Esophagus (tissue), 2 donors: ENCODE measurements around the gene PITPNM1. TPM values are rescaled to one million over a fixed set of nuclear protein-coding genes. Genes with fewer than 3 reads are reported as not detected.
A peak's percentile ranks its signal among the peaks of the same experiment; 100 is the strongest.

ENCODE experiments used
- H3K27ac ChIP-seq, 2 donors: one replicate each; pipeline ENCODE4 v1.5.1; 2013; ENCODE audit warnings: low read depth in 2 of 2, mild to moderate bottlenecking in 2 of 2, inconsistent platforms in 1 of 2, low read length in 1 of 2, moderate library complexity in 1 of 2
- H3K27me3 ChIP-seq, 2 donors: one replicate each; pipeline ENCODE4 v1.6.1; 2013; ENCODE audit warnings: low read length in 2 of 2, control low read depth in 1 of 2, mild to moderate bottlenecking in 1 of 2; ENCODE audit not compliant: insufficient read depth in 2 of 2, control insufficient read depth in 1 of 2
- H3K36me3 ChIP-seq, 2 donors: one replicate each; pipeline ENCODE4 v1.6.1; 2013; ENCODE audit warnings: low read length in 1 of 2; ENCODE audit not compliant: control insufficient read depth in 2 of 2, insufficient read depth in 2 of 2
- H3K4me1 ChIP-seq, 2 donors: one replicate each; pipeline ENCODE4 v1.6.1; 2013; ENCODE audit warnings: low read length in 1 of 2; ENCODE audit not compliant: control insufficient read depth in 2 of 2, insufficient read depth in 2 of 2
- H3K4me3 ChIP-seq, 2 donors: one replicate each; pipeline ENCODE4 v1.5.1; 2013; ENCODE audit warnings: low read length in 2 of 2, mild to moderate bottlenecking in 2 of 2, low read depth in 1 of 2, moderate library complexity in 1 of 2
- H3K9me3 ChIP-seq, 2 donors: one replicate each; pipeline ENCODE4 v1.6.1; 2013; ENCODE audit warnings: mild to moderate bottlenecking in 2 of 2, low read depth in 1 of 2, low read length in 1 of 2, moderate library complexity in 1 of 2; ENCODE audit not compliant: control insufficient read depth in 2 of 2, insufficient read depth in 1 of 2
- WGBS, 2 donors: extraction: QIAGEN DNeasy Blood & Tissue Kit; methylation state at CpG; one replicate each; pipeline ENCODE4 v1.1.7; 2013; 5-methylcytosine and 5-hydroxymethylcytosine counted together
- polyA plus RNA-seq, 2 donors: library from polyadenylated mRNA; stranded (reverse); fragments of 200-250 nt; gene quantifications; one replicate each; pipeline ENCODE4 v1.2.3, GENCODE V29; 2013
- donor health status: healthy with polysubstance abuse.
- donor health status: Bipolar disorder and iron deficiency.

The PITPNM1 gene
- polyA plus RNA-seq, 2 donors = 18.2 to 29.3 TPM

GRCh38 chr11:67458266-67458665, 46.9 kb downstream of the PITPNM1 start:
- Histone ChIP-seq H3K36me3 (no peaks in the 10 kb centered on the region), H3K27ac (no peak overlapping the region), H3K4me1 (no peaks in the 10 kb centered on the region), H3K4me3 (no peak overlapping the region), H3K27me3 (no peaks in the 10 kb centered on the region), H3K9me3 (no peaks in the 10 kb centered on the region)
- WGBS, 2 donors = 88 to 91% methylated on average over 17 to 19 of the region's 19 CpGs

- no peak overlapping the region for H3K4me3 ChIP-seq
- H3K36me3 ChIP-seq = no peaks in the 10 kb centered on the region
- H3K9me3 ChIP-seq = no peaks in the 10 kb centered on the region
- H3K27ac ChIP-seq = no peak overlapping the region
- H3K4me1 ChIP-seq = no peaks in the 10 kb centered on the region
- WGBS, 2 donors = 93 to 95% methylated on average over 12 of the region's 12 CpGs
- H3K27me3 ChIP-seq = no peaks in the 10 kb centered on the region
Observed at GRCh38 chr11:67457453-67457852, 47.7 kb downstream of the PITPNM1 start.

GRCh38 chr11:67456068-67456705, 49.0 kb downstream of the PITPNM1 start:
- 80 to 82% methylated on average over 25 of the region's 25 CpGs for WGBS, 2 donors
- Histone ChIP-seq H3K4me1 (no peaks in the 10 kb centered on the region), H3K27ac (no peak overlapping the region), H3K27me3 (no peaks in the 10 kb centered on the region), H3K9me3 (no peaks in the 10 kb centered on the region), H3K36me3 (no peaks in the 10 kb centered on the region), H3K4me3 (no peak overlapping the region)

GRCh38 chr11:67455054-67455453, 50.1 kb downstream of the PITPNM1 start, which contains the start of gene CABP4:
Gene CABP4 (plus strand): TSS chr11:67455354. CDS start chr11:67455424, 70 bp downstream.
- 78 to 87% methylated on average over 3 of the region's 3 CpGs for WGBS, 2 donors
- no peaks in the 10 kb centered on the region for H3K9me3 ChIP-seq
- no peak within 1 kb of the TSS for H3K4me3 ChIP-seq
- no peaks in the 10 kb centered on the region for H3K36me3 ChIP-seq
- H3K4me1 ChIP-seq = no peaks in the 10 kb centered on the region
- no peak within 1 kb of the TSS for H3K27ac ChIP-seq
- H3K27me3 ChIP-seq = no peaks in the 10 kb centered on the region

GRCh38 chr11:67453816-67454732, 51.1 kb downstream of the PITPNM1 start:
- no peak overlapping the region for H3K4me3 ChIP-seq
- WGBS, 2 donors = 82 to 88% methylated on average over 19 to 21 of the region's 21 CpGs
- H3K36me3 ChIP-seq = no peaks in the 10 kb centered on the region
- no peak overlapping the region for H3K27ac ChIP-seq
- H3K9me3 ChIP-seq = no peaks in the 10 kb centered on the region
- H3K4me1 ChIP-seq = no peaks in the 10 kb centered on the region
- H3K27me3 ChIP-seq = no peaks in the 10 kb centered on the region

GRCh38 chr11:67452141-67452952, 52.8 kb downstream of the PITPNM1 start, which contains the start of gene GPR152:
Gene GPR152 (minus strand): TSS chr11:67452729. CDS start chr11:67452724, 5 bp downstream.
- Histone ChIP-seq H3K9me3 (no peaks in the 10 kb centered on the region), H3K4me3 (no peak within 1 kb of the TSS)
- WGBS, 2 donors = 74 to 75% methylated on average over 33 of the region's 33 CpGs

GRCh38 chr11:67451658-67451976, 53.5 kb downstream of the PITPNM1 start:
- no peak overlapping the region for H3K27ac ChIP-seq
- WGBS, 2 donors = 89 to 93% methylated on average over 14 of the region's 14 CpGs

More at GRCh38 chr11:67452141-67452952, 52.8 kb downstream of the PITPNM1 start, which contains the start of gene GPR152:
- Histone ChIP-seq H3K27me3 (no peaks in the 10 kb centered on the region), H3K27ac (peak within 1 kb of the TSS in 1 of 2 donors; percentile 18), H3K36me3 (no peaks in the 10 kb centered on the region), H3K4me1 (no peaks in the 10 kb centered on the region)

GRCh38 chr11:67450796-67451657, 54.1 kb downstream of the PITPNM1 start:
- Histone ChIP-seq H3K27ac (no peak overlapping the region), H3K4me3 (no peak overlapping the region), H3K36me3 (no peaks in the 10 kb centered on the region), H3K4me1 (no peaks in the 10 kb centered on the region), H3K27me3 (no peaks in the 10 kb centered on the region), H3K9me3 (no peaks in the 10 kb centered on the region)
- 90 to 91% methylated on average over 25 of the region's 25 CpGs for WGBS, 2 donors

More at GRCh38 chr11:67451658-67451976, 53.5 kb downstream of the PITPNM1 start:
- Histone ChIP-seq H3K4me1 (no peaks in the 10 kb centered on the region), H3K4me3 (no peak overlapping the region), H3K27me3 (no peaks in the 10 kb centered on the region), H3K36me3 (no peaks in the 10 kb centered on the region), H3K9me3 (no peaks in the 10 kb centered on the region)
